Measurements from ENCODE around the gene BICRA. TPM values are rescaled to one million over a fixed set of nuclear protein-coding genes. Genes with fewer than 3 reads are reported as not detected.

The BICRA gene
- polyA plus RNA-seq (2013, experiment 1 of 4) = 25.3 TPM
- 27.8 TPM for polyA plus RNA-seq (2013, experiment 2 of 4)
- 21.2 TPM for polyA plus RNA-seq (2013, experiment 3 of 4)
- 22.4 TPM for polyA plus RNA-seq (2013, experiment 4 of 4)

DNA sequence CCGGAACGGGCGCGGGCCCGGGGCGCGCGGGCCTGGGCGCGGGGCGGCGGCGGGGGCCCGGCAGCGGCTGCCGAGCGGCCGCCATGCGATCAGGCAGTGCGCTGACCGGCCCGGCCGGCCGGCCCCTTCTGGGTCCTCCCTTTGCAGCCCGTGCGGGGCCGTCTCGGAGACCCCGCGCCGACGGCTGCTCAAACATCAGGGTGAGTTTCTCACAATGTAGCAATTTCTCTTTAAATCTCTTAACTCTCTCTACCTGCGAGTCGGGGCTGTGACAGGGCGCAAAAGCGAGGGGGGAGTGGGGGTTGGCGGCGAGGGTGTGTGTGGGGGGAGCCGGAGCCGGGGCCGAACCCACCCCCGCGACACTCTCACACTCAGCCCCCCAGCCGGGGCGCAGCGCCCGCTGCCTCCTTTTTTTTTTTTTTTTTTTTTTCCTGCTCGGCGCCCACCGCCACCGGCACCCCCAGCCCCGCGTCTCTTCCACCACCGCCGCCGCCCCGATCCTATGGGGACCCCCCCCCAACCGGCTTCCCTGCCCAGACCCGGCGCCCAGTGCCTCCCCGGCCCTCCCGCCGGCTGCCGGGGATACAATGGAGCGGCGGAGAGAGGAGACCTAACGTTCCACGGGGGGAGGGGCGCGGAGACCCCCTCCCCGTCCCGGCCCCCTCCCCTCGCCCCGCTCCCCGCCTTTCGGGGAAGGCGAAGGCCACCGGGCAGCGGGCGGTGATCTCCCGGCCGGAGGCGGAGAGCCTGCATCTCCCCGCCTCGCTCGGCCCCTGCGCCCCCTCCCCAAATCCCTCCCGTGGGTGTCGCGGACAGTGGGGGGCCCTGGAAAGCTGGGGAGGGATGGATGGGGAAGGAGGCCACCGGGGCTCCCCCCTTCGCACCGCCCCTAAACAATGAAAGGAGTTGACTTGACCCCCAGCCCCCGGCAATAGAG, at the start of gene BICRA:
BICRA (plus strand) TSS at position 166 of the 937 bp plus-strand sequence. CDS start 64,441 bp downstream, outside the sequence.
- H3K4me3 ChIP-seq (ENCODE audit: insufficient read depth, low read depth, low read length) = peak within 1 kb of the TSS; percentile 96
- peaks cover 19% of the 10 kb centered on the region for H3K4me1 ChIP-seq (ENCODE audit: control insufficient read depth, insufficient read depth, low read length)
- no peaks in the 10 kb centered on the region for H3K27me3 ChIP-seq (ENCODE audit: control insufficient read depth, insufficient read depth, low read length, poor library complexity, severe bottlenecking)
- H3K9me3 ChIP-seq (ENCODE audit: control insufficient read depth, low read length) = no peaks in the 10 kb centered on the region
- 0 to 1% methylated on average over 85 to 94 of the region's 94 CpGs for WGBS, 2 experiments
- peak within 1 kb of the TSS; percentile 84 for H3K27ac ChIP-seq (ENCODE audit: insufficient read depth, low read depth, low read length, poor library complexity, severe bottlenecking)
- no peaks in the 10 kb centered on the region for H3K36me3 ChIP-seq (ENCODE audit: control insufficient read depth, insufficient read depth, low read length)

DNA sequence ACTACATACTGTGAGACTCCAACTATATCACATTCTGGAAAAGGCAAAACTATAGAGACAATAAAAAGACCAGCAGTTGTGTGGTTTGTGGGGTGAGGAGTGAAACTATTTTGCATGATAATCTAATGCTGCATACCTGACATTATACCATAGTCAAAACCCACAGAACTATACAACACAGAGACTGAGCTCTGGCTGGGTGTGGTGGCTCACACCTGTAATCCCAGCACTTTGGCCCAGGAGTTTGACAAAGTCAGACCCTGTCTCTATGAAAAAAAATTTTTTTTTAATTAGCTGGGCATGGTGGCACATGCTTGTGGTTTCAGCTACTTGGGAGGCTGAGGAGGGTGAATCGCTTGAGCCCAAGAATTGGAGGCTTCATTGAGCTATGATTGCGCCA, 47.9 kb upstream of the BICRA start:
- no peaks in the 10 kb centered on the region for H3K27me3 ChIP-seq (ENCODE audit: control insufficient read depth, insufficient read depth, low read length, poor library complexity, severe bottlenecking)
- 84 to 98% methylated on average over 2 of the region's 2 CpGs for WGBS, 2 experiments
- H3K9me3 ChIP-seq (ENCODE audit: control insufficient read depth, low read length) = no peaks in the 10 kb centered on the region
- no peaks in the 10 kb centered on the region for H3K4me1 ChIP-seq (ENCODE audit: control insufficient read depth, insufficient read depth, low read length)
- H3K27ac ChIP-seq (ENCODE audit: insufficient read depth, low read depth, low read length, poor library complexity, severe bottlenecking) = no peak overlapping the region
- no peaks in the 10 kb centered on the region for H3K36me3 ChIP-seq (ENCODE audit: control insufficient read depth, insufficient read depth, low read length)
- no peak overlapping the region for H3K4me3 ChIP-seq (ENCODE audit: insufficient read depth, low read depth, low read length)

DNA sequence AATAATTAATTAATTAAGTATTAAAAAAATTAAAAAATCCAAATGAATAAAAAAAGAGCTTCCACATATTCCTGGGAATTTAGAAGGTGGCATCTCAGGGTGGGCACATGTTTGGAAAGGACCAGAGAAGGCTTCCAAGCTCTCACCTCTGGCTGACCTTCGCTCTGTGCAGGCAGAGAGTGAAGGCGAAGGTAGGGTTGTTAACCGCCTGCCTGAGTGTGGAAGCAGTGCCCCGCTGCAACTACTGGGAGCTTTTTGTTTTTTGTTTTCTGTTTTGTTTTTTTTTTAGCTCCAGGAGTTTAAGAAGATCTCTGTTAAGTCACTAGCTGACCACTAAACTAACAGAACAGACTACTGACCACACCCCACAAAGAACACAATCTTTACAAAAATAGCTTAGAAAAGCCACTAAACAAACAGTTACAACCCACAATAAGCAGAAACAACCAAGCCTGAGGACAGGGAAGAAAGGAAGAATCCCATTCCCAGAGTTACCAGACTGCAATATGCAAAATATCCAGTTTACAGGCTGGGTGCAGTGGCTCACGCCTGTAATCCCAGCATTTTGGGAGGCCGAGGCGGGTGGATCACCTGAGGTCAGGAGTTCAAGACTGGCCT, 47.4 kb upstream of the BICRA start:
- no peak overlapping the region for H3K27ac ChIP-seq (ENCODE audit: insufficient read depth, low read depth, low read length, poor library complexity, severe bottlenecking)
- no peaks in the 10 kb centered on the region for H3K9me3 ChIP-seq (ENCODE audit: control insufficient read depth, low read length)
- H3K4me1 ChIP-seq (ENCODE audit: control insufficient read depth, insufficient read depth, low read length) = no peaks in the 10 kb centered on the region
- no peak overlapping the region for H3K4me3 ChIP-seq (ENCODE audit: insufficient read depth, low read depth, low read length)
- H3K27me3 ChIP-seq (ENCODE audit: control insufficient read depth, insufficient read depth, low read length, poor library complexity, severe bottlenecking) = no peaks in the 10 kb centered on the region
- 88 to 91% methylated on average over 7 of the region's 7 CpGs for WGBS, 2 experiments
- no peaks in the 10 kb centered on the region for H3K36me3 ChIP-seq (ENCODE audit: control insufficient read depth, insufficient read depth, low read length)

DNA sequence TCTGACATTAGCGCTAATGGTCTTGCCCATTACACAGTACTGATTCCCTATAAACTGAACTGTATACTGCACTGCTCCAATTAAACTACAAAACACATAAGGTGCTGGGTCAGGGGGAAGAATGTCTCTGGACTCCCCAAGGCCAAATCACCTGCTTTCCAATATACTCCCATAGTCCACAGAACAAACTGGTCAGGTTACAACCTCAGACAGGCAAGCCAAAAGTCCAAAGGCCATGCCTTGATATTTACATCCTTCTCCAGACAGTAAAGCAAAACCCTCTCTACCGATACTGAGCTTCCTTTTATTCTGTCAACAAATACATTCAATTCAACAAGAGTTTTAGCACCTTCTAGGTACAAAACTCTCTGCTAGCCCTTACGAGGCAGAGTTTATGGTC, 44.9 kb upstream of the BICRA start:
- H3K27ac ChIP-seq (ENCODE audit: insufficient read depth, low read depth, low read length, poor library complexity, severe bottlenecking) = no peak overlapping the region
- 91 to 93% methylated on average over 3 of the region's 3 CpGs for WGBS, 2 experiments

DNA sequence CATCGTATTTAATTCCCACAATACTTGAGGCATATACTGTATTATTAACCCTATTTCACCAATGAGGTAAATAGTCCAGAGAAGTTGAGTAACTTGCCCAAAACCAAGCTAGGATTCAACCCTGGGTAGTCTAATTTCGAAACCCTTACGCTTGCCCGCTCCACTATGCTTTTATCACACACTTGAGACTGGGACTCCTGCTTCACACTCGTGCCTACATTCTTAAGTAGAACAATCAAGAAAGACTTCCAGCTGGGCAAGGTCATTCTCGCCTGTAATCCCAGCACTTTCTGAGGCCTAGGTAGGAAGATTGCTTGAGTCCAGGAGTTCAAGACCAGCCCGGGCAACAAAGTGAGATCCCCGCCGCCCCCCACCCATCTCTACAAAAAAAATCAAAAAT, 39.6 kb upstream of the BICRA start:
- Histone ChIP-seq H3K36me3 (ENCODE audit: control insufficient read depth, insufficient read depth, low read length) (no peaks in the 10 kb centered on the region), H3K27me3 (ENCODE audit: control insufficient read depth, insufficient read depth, low read length, poor library complexity, severe bottlenecking) (no peaks in the 10 kb centered on the region), H3K9me3 (ENCODE audit: control insufficient read depth, low read length) (no peaks in the 10 kb centered on the region), H3K27ac (ENCODE audit: insufficient read depth, low read depth, low read length, poor library complexity, severe bottlenecking) (no peak overlapping the region), H3K4me1 (ENCODE audit: control insufficient read depth, insufficient read depth, low read length) (no peaks in the 10 kb centered on the region), H3K4me3 (ENCODE audit: insufficient read depth, low read depth, low read length) (no peak overlapping the region)
- 83 to 85% methylated on average over 9 of the region's 9 CpGs for WGBS, 2 experiments

More for the DNA sequence above, 44.9 kb upstream of the BICRA start:
- Histone ChIP-seq H3K36me3 (ENCODE audit: control insufficient read depth, insufficient read depth, low read length) (no peaks in the 10 kb centered on the region), H3K4me3 (ENCODE audit: insufficient read depth, low read depth, low read length) (no peak overlapping the region), H3K4me1 (ENCODE audit: control insufficient read depth, insufficient read depth, low read length) (no peaks in the 10 kb centered on the region), H3K27me3 (ENCODE audit: control insufficient read depth, insufficient read depth, low read length, poor library complexity, severe bottlenecking) (no peaks in the 10 kb centered on the region), H3K9me3 (ENCODE audit: control insufficient read depth, low read length) (no peaks in the 10 kb centered on the region)

DNA sequence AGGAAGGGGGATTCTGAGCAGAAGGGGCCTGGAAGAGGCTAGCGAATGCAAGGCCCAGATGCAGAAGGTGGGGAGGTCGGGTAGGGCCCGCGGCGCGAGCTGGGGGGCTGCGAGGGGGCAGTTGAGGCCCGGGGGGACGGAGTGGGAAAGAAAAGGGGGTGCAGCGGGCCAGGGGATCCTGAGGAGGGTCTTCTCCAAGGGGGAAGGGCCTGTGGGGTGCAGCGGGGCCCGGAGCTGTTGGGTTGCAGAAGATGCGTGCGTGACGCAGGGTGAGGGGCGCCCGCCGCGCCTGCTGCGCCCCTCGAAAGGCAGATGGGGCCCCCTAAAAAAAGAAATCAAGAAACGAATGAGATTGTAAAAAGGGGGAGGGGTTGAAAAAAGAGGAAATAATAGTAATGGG, 36.3 kb upstream of the BICRA start:
- no peaks in the 10 kb centered on the region for H3K4me1 ChIP-seq (ENCODE audit: control insufficient read depth, insufficient read depth, low read length)
- WGBS, 2 experiments = 95 to 96% methylated on average over 22 of the region's 22 CpGs

DNA sequence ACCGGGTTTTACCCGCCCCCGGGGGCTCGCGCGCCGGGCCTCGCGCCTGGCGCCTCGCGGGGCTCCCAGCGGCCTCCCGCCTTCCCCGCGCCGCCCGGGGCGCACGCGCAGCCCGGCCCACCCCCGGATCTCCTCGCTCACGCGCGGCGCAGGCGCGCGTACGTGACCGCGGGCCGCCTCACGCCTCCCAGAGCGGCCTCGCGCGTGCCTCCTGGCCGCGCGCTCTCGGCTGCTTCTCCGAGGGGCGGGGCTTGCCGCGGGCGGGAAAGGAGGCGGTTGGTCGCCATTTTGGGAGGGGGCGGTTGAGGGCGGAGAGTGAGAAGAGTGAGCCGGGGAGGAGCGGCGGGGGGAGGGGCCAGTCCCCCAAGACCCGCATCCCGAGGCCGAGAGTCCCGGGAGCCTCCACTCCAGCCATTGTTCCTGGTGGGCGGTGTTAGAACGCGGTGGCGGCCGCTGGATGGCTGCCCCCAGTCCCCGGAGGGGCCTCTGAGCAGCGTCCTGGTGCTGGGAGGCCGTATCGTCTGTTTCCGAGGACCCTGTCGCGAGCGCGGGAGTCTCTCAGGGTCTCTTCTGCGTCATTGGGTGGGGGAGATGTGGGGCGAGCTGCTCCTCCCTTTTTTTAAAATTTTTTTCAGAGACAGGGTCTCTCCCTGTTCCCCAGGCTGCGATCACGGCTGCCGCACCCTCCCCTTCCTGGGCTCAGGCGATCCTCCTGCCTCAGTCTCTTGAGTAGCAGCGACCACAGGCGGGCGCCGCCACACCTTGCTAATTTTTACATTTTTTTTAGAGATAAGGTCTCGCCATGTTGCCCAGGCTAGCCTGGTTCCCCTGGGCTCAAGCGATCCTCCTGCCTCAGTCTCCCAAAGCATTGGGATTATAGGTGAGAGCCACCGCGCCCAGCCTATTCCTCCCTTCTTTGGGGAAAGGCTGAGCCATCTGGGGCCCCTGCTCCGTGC, 35.6 kb upstream of the BICRA start, which contains the start of gene ZNF541:
ZNF541 (minus strand) TSS at position 78 of the 956 bp plus-strand sequence. CDS start 17,292 bp downstream, outside the sequence.
- no peaks in the 10 kb centered on the region for H3K9me3 ChIP-seq (ENCODE audit: control insufficient read depth, low read length)
- H3K36me3 ChIP-seq (ENCODE audit: control insufficient read depth, insufficient read depth, low read length) = no peaks in the 10 kb centered on the region
- H3K4me3 ChIP-seq (ENCODE audit: insufficient read depth, low read depth, low read length) = no peak within 1 kb of the TSS
- WGBS, 2 experiments = 96% methylated on average over 89 of the region's 89 CpGs
- H3K27me3 ChIP-seq (ENCODE audit: control insufficient read depth, insufficient read depth, low read length, poor library complexity, severe bottlenecking) = no peaks in the 10 kb centered on the region
- no peak within 1 kb of the TSS for H3K27ac ChIP-seq (ENCODE audit: insufficient read depth, low read depth, low read length, poor library complexity, severe bottlenecking)
- no peaks in the 10 kb centered on the region for H3K4me1 ChIP-seq (ENCODE audit: control insufficient read depth, insufficient read depth, low read length)

More for the DNA sequence above, 36.3 kb upstream of the BICRA start:
- Histone ChIP-seq H3K27me3 (ENCODE audit: control insufficient read depth, insufficient read depth, low read length, poor library complexity, severe bottlenecking) (no peaks in the 10 kb centered on the region), H3K4me3 (ENCODE audit: insufficient read depth, low read depth, low read length) (no peak overlapping the region), H3K9me3 (ENCODE audit: control insufficient read depth, low read length) (no peaks in the 10 kb centered on the region), H3K36me3 (ENCODE audit: control insufficient read depth, insufficient read depth, low read length) (no peaks in the 10 kb centered on the region), H3K27ac (ENCODE audit: insufficient read depth, low read depth, low read length, poor library complexity, severe bottlenecking) (no peak overlapping the region)

DNA sequence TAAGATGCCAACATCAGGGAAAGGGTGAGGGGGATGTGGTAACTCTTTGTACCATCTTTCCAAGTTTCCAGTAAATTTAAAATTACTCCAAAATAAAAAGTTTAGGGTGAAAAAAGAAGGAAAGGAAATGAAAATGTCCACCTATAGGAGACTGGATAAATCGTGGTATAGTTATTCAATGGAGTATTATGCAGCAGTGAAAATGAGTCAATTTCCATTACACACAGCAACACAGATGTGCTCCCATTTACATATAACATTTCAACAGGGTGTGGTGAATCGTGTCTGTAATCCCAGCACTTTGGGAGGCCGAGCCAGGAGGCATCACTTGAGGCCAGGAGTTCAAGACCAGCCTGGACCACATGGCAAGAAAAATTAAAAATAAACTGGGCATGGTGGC, 28.5 kb upstream of the BICRA start:
- Histone ChIP-seq H3K4me1 (ENCODE audit: control insufficient read depth, insufficient read depth, low read length) (no peaks in the 10 kb centered on the region), H3K4me3 (ENCODE audit: insufficient read depth, low read depth, low read length) (no peak overlapping the region), H3K27me3 (ENCODE audit: control insufficient read depth, insufficient read depth, low read length, poor library complexity, severe bottlenecking) (no peaks in the 10 kb centered on the region), H3K27ac (ENCODE audit: insufficient read depth, low read depth, low read length, poor library complexity, severe bottlenecking) (no peak overlapping the region), H3K36me3 (ENCODE audit: control insufficient read depth, insufficient read depth, low read length) (no peaks in the 10 kb centered on the region), H3K9me3 (ENCODE audit: control insufficient read depth, low read length) (no peaks in the 10 kb centered on the region)
- 83 to 88% methylated on average over 2 to 3 of the region's 3 CpGs for WGBS, 2 experiments

DNA sequence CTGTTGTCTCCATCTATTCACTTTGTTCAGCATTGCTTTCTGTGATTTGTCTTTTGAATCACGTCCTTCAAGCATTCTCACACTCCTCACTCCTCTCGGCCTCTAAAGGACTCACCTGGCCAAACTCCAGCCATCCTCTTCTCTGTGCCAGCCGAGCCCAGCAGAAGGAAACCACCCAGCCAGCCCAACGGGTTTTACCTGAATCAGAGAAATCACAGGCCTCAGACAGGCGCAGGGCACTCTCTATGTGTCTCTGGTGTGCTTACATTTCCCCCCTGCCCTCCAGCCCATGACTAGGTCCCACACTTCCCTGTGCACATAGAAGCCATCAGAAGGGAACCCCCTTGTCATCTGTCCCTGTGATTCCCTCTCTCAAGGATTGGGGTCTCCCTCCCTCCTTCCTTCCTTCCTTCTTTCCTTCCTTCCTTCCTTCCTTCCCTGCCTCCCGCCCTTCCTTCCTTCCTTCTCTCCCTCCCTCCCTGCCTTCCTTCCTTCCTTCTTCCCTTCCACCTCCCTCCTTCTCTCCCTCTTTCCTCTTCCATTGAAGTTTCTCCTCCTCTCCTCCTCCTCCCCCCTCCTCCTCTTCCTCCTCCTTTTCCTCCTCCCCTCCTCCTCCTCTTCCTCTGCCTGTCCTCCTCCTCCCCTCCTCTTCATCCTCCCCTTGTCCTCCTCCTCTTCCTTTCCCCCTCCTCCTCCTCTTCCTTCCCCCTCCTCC, 27.2 kb upstream of the BICRA start:
- H3K4me3 ChIP-seq (ENCODE audit: insufficient read depth, low read depth, low read length) = no peak overlapping the region
- WGBS, 2 experiments = 83 to 85% methylated on average over 6 of the region's 6 CpGs
- no peaks in the 10 kb centered on the region for H3K9me3 ChIP-seq (ENCODE audit: control insufficient read depth, low read length)
- no peak overlapping the region for H3K27ac ChIP-seq (ENCODE audit: insufficient read depth, low read depth, low read length, poor library complexity, severe bottlenecking)
- no peaks in the 10 kb centered on the region for H3K27me3 ChIP-seq (ENCODE audit: control insufficient read depth, insufficient read depth, low read length, poor library complexity, severe bottlenecking)
- no peaks in the 10 kb centered on the region for H3K36me3 ChIP-seq (ENCODE audit: control insufficient read depth, insufficient read depth, low read length)
- no peaks in the 10 kb centered on the region for H3K4me1 ChIP-seq (ENCODE audit: control insufficient read depth, insufficient read depth, low read length)
